ENCODE measurements around the gene AKT2.

Gene AKT2

GRCh38 chr19:40251244-40251643, 33.9 kb downstream of the AKT2 start:
- no peak for DNase-seq

- no peak for DNase-seq
Measured at GRCh38 chr19:40249781-40250180, 35.4 kb downstream of the AKT2 start.

GRCh38 chr19:40249201-40249600, 35.9 kb downstream of the AKT2 start:
- no peak for DNase-seq

- DNase-seq, result no peak
Measured at GRCh38 chr19:40247735-40248262, 37.3 kb downstream of the AKT2 start.

- DNase-seq, result no peak
Measured at GRCh38 chr19:40247178-40247577, 38.0 kb downstream of the AKT2 start.

GRCh38 chr19:40246292-40247073, 38.7 kb downstream of the AKT2 start:
- no peak for DNase-seq

GRCh38 chr19:40245506-40246128, 39.5 kb downstream of the AKT2 start:
- DNase-seq, result no peak

- DNase-seq, result no peak
Measured at GRCh38 chr19:40244579-40245317, 40.4 kb downstream of the AKT2 start.

GRCh38 chr19:40243181-40243580, 42.0 kb downstream of the AKT2 start:
- no peak for DNase-seq

GRCh38 chr19:40242480-40242879, 42.7 kb downstream of the AKT2 start:
- no peak for DNase-seq

- DNase-seq, result no peak
Measured at GRCh38 chr19:40241809-40242384, 43.2 kb downstream of the AKT2 start.

GRCh38 chr19:40241125-40241808, 43.9 kb downstream of the AKT2 start:
- no peak for DNase-seq

GRCh38 chr19:40240332-40240731, 44.8 kb downstream of the AKT2 start:
- DNase-seq, result no peak

GRCh38 chr19:40239415-40240226, 45.5 kb downstream of the AKT2 start:
- no peak for DNase-seq

GRCh38 chr19:40238775-40239174, 46.4 kb downstream of the AKT2 start:
- DNase-seq, result no peak

GRCh38 chr19:40237791-40238190, 47.4 kb downstream of the AKT2 start:
- DNase-seq, result no peak

GRCh38 chr19:40236366-40236765, 48.8 kb downstream of the AKT2 start:
- DNase-seq, result no peak

GRCh38 chr19:40236026-40236355, 49.2 kb downstream of the AKT2 start:
- DNase-seq, result no peak

GRCh38 chr19:40235238-40236025, 49.7 kb downstream of the AKT2 start:
- DNase-seq, result no peak

GRCh38 chr19:40234429-40235237, 50.5 kb downstream of the AKT2 start:
- no peak for DNase-seq

Data from T-helper 9 cell (primary cell).